Measurements from ENCODE around the gene TPM2. TPM values are rescaled to one million over a fixed set of nuclear protein-coding genes. Genes with fewer than 3 reads are reported as not detected.
A peak's percentile ranks its signal among the peaks of the same experiment; 100 is the strongest.

The TPM2 gene
- total RNA-seq, 1 experiment from 2014 or later = 207 TPM

- intact Hi-C loops (cut with micrococcal nuclease) = no loop called here
- ChIA-PET CTCF (interaction anchor here (0.7 to 10.3 kb wide), 3 partner anchors 8 to 216 kb away, joined by 3 to 136 read pairs (median 4); partner anchors contain the start of gene CREB3), POLR2A (interaction anchor here (1.7 to 4.1 kb wide), 2 partner anchors 8 to 11 kb away, joined by 4 to 15 read pairs; partner anchors contain the start of genes CREB3 and TLN1)
- Mint-ChIP-seq H3K36me3 (ENCODE audit: insufficient read depth, unreplicated experiment) (peaks cover 73% of the 10 kb centered on the region), H3K4me3 (ENCODE audit: unreplicated experiment) (no peak overlapping the region), H3K9me3 (ENCODE audit: unreplicated experiment) (no peaks in the 10 kb centered on the region), H3K4me1 (ENCODE audit: insufficient read depth, unreplicated experiment) (peaks cover 14% of the 10 kb centered on the region), H3K27me3 (ENCODE audit: insufficient read depth, unreplicated experiment) (no peaks in the 10 kb centered on the region), H3K27ac (ENCODE audit: low read depth, unreplicated experiment) (no peak overlapping the region)
- TF ChIP-seq CTCF (IDR thresholded peaks at IDR 0.05; ENCODE audit: unreplicated experiment) = no peak
- no TSS peak for BruUV-seq (replicated peaks)
- DNase-seq (ENCODE audit: unreplicated experiment) = no peak
Measured at GRCh38 chr9:35723908-35724307, 34.2 kb upstream of the TPM2 start.

- H3K9me3 Mint-ChIP-seq (ENCODE audit: unreplicated experiment) = no peaks in the 10 kb centered on the region
- DNase-seq (ENCODE audit: unreplicated experiment) = no peak
- H3K27me3 Mint-ChIP-seq (ENCODE audit: insufficient read depth, unreplicated experiment) = no peaks in the 10 kb centered on the region
- no peak overlapping the region for H3K27ac Mint-ChIP-seq (ENCODE audit: low read depth, unreplicated experiment)
- H3K4me1 Mint-ChIP-seq (ENCODE audit: insufficient read depth, unreplicated experiment) = peaks cover 14% of the 10 kb centered on the region
- intact Hi-C loops (cut with micrococcal nuclease) = no loop called here
- POLR2A ChIA-PET = interaction anchor here (1.7 to 4.1 kb wide), 2 partner anchors 8 to 12 kb away, joined by 4 to 15 read pairs; partner anchors contain the start of genes CREB3 and TLN1
- peaks cover 78% of the 10 kb centered on the region for H3K36me3 Mint-ChIP-seq (ENCODE audit: insufficient read depth, unreplicated experiment)
- CTCF ChIA-PET = interaction anchor here (0.6 to 10.3 kb wide), 4 partner anchors 9 to 216 kb away, joined by 3 to 136 read pairs (median 4); partner anchors contain the start of gene CREB3
- no TSS peak for BruUV-seq (replicated peaks)
- TF ChIP-seq CTCF (IDR thresholded peaks at IDR 0.05; ENCODE audit: unreplicated experiment) = no peak
- H3K4me3 Mint-ChIP-seq (ENCODE audit: unreplicated experiment) = no peak overlapping the region
Measured at GRCh38 chr9:35723426-35723825, 33.7 kb upstream of the TPM2 start.

- intact Hi-C loops (cut with micrococcal nuclease) = no loop called here
- Mint-ChIP-seq H3K27me3 (ENCODE audit: insufficient read depth, unreplicated experiment) (no peaks in the 10 kb centered on the region), H3K36me3 (ENCODE audit: insufficient read depth, unreplicated experiment) (peaks cover 92% of the 10 kb centered on the region), H3K9me3 (ENCODE audit: unreplicated experiment) (no peaks in the 10 kb centered on the region), H3K4me1 (ENCODE audit: insufficient read depth, unreplicated experiment) (no peaks in the 10 kb centered on the region), H3K4me3 (ENCODE audit: unreplicated experiment) (no peak overlapping the region), H3K27ac (ENCODE audit: low read depth, unreplicated experiment) (peak overlapping the region; percentile 4)
- TSS peak; percentile 47 for BruUV-seq (replicated peaks)
- CTCF ChIA-PET = interaction anchor here (1.9 to 3.5 kb wide), 2 partner anchors 23 kb away, joined by 12 to 24 read pairs; no protein-coding TSS in a partner anchor
- TF ChIP-seq CTCF (IDR thresholded peaks at IDR 0.05; ENCODE audit: unreplicated experiment) = no peak
- POLR2A ChIA-PET = interaction anchor here (2.0 kb wide), 1 partner anchor 12 kb away, joined by 5 read pairs; the partner anchor contains the start of genes CREB3 and TLN1
- DNase-seq (ENCODE audit: unreplicated experiment) = no peak
Measured at GRCh38 chr9:35719546-35719945, 29.8 kb upstream of the TPM2 start.

GRCh38 chr9:35718721-35719511 lies 29.2 kb upstream of the TPM2 start:
- H3K4me3 Mint-ChIP-seq (ENCODE audit: unreplicated experiment) = no peak overlapping the region
- POLR2A ChIA-PET = interaction anchor here (0.9 to 2.0 kb wide), 2 partner anchors 10 to 13 kb away, joined by 3 to 5 read pairs; partner anchors contain the start of genes CREB3 and TLN1
- BruUV-seq (replicated peaks) = no TSS peak
- no peaks in the 10 kb centered on the region for H3K9me3 Mint-ChIP-seq (ENCODE audit: unreplicated experiment)
- peak overlapping the region; percentile 59 for H3K27ac Mint-ChIP-seq (ENCODE audit: low read depth, unreplicated experiment)
- no peak for DNase-seq (ENCODE audit: unreplicated experiment)
- H3K4me1 Mint-ChIP-seq (ENCODE audit: insufficient read depth, unreplicated experiment) = peaks cover 6% of the 10 kb centered on the region
- no peak for TF ChIP-seq CTCF (IDR thresholded peaks at IDR 0.05; ENCODE audit: unreplicated experiment)
- peaks cover 93% of the 10 kb centered on the region for H3K36me3 Mint-ChIP-seq (ENCODE audit: insufficient read depth, unreplicated experiment)
- CTCF ChIA-PET = interaction anchor here (1.6 to 1.9 kb wide), 2 partner anchors 9 to 22 kb away, joined by 7 to 12 read pairs; no protein-coding TSS in a partner anchor
- H3K27me3 Mint-ChIP-seq (ENCODE audit: insufficient read depth, unreplicated experiment) = no peaks in the 10 kb centered on the region
- intact Hi-C loops (cut with micrococcal nuclease) = no loop called here
